Heart right ventricle (tissue), 16 donors: Measurements from ENCODE around the gene MALRD1. TPM values are rescaled to one million over a fixed set of nuclear protein-coding genes. Genes with fewer than 3 reads are reported as not detected.

ENCODE experiments used
- ATAC-seq, 8 donors: fragments of 200-7000 bp; cut with Tn5 transposase; one replicate each; pipeline ENCODE4 v1.9.1; 2020; ENCODE audit warnings: mild to moderate bottlenecking in 8 of 8, moderate library complexity in 8 of 8, moderate number of reproducible peaks in 1 of 8
- DNase-seq, 2 donors: peaks; one replicate each; pipeline ENCODE4 v3.0.0-alpha.2; 2020
- H3K27ac ChIP-seq, 10 donors: fragments of 200-600 bp; sonication (generic) in 2 of 10; one replicate each; pipeline versions ENCODE4 v1.5.0 to v1.8.0; 2020 to 2022; ENCODE audit warnings: mild to moderate bottlenecking in 3 of 10
- H3K27me3 ChIP-seq, 7 donors: fragments of 200-600 bp; one replicate each; pipeline ENCODE4 v1.8.0; 2021 to 2022; ENCODE audit warnings: mild to moderate bottlenecking in 2 of 7
- H3K36me3 ChIP-seq, 9 donors: fragments of 200-600 bp; sonication (generic) in 1 of 9; one replicate each; pipeline versions ENCODE4 v1.5.0 to v1.8.0; 2020 to 2022; ENCODE audit warnings: mild to moderate bottlenecking in 2 of 9
- H3K4me1 ChIP-seq, 9 donors: fragments of 200-600 bp; sonication (generic) in 1 of 9; one replicate each; pipeline versions ENCODE4 v1.5.0 to v1.8.0; 2020 to 2022; ENCODE audit warnings: mild to moderate bottlenecking in 4 of 9
- H3K4me3 ChIP-seq, 10 donors: fragments of 200-600 bp; sonication (generic) in 2 of 10; one replicate each; pipeline versions ENCODE4 v1.5.0 to v1.8.0; 2020 to 2022; ENCODE audit warnings: mild to moderate bottlenecking in 7 of 10, moderate library complexity in 2 of 10
- H3K9me3 ChIP-seq, 11 donors: fragments of 200-600 bp in 10 of 11; sonication (generic) in 2 of 11; one replicate each; pipeline versions ENCODE4 v1.5.0 to v1.8.0; 2013 to 2022; ENCODE audit warnings: mild to moderate bottlenecking in 2 of 11, control low read depth in 1 of 11, moderate library complexity in 1 of 11
- CTCF ChIP-seq, 9 donors: fragments of 200-600 bp; sonication (generic) in 2 of 9; IDR thresholded peaks; one replicate each; pipeline versions ENCODE4 v1.5.0 to v1.8.0; 2021 to 2022; ENCODE audit warnings: antibody characterized with exemption in 9 of 9, mild to moderate bottlenecking in 5 of 9, moderate library complexity in 1 of 9
- WGBS, 2 donors: extraction: QIAGEN DNeasy Blood & Tissue Kit; methylation state at CpG; one replicate each; pipeline ENCODE4 v1.1.7; 2013; ENCODE audit warnings: inconsistent platforms in 1 of 2; 5-methylcytosine and 5-hydroxymethylcytosine counted together
- intact Hi-C, 10 donors: fragments of 100-400 bp; cut with DNase I; formaldehyde crosslinking; loops; one replicate each; pipeline versions ENCODE4 v1.11.1 to v1.14.2; 2022
- polyA plus RNA-seq, 2 donors: library from polyadenylated mRNA; stranded (reverse); fragments of 200-250 nt; gene quantifications; one replicate each; pipeline ENCODE4 v1.2.3, GENCODE V29; 2013
- total RNA-seq, 10 donors: library from RNA; stranded (reverse); fragmentation: NEBNext Ultra II Directional in 3 of 10; extraction: Animal tissue kit (Norgen Biotek cat#: 25700) in 3 of 10; gene quantifications; one replicate each; pipeline versions ENCODE4 v1.2.1 to v1.2.4, GENCODE V29; 2021 to 2023
- donor health status: Arrhythmogenic right ventricular cardiomyopathy.
- donor health status: ischemic (EF 13 %, LVEDD 7.1; RV severe dilation, severe dysfunction).
- donor health status: healthy with polysubstance abuse.
- donor health status: DM: no; HTN: yes; CAD: no.
- donor health status: DM: no; HTN: no; CAD: no.
- donor health status: ischemic (EF 25% LVEDD 6.9; RV normal size, moderate dysfunction).
- donor health status: ischemic (EF 25% LVEDD 5.7; RV mildly dilated, moderate dysfunction).
- donor health status: healthy.
- donor health status: DM: yes; HTN: yes; CAD: no.
- donor health status: Ischemic cardiomyopathy.
- donor health status: ischemic (EF 35%, LVEDD 5.7; RV mildly dilated, moderate dysfunction).
- donor health status: nonischemic (EF 11% LVEDD 7.7; RV severe dilation, severe dysfunction).
- donor health status: DM: yes; HTN: yes; CAD: no.
- donor health status: PGD.
- donor health status: ischemic (EF 29% LVEDD 5.4; RV normal size, mild dysfunction).
- donor health status: nonischemic (EF 23%, LVEDD 6.1; RV moderate dilation, normal function).

Gene MALRD1
- total and polyA plus RNA-seq, 12 donors, result 0.10 to 2.2 (median 0.47) TPM

GRCh38 chr10:19316204-19316870, 267.7 kb downstream of the MALRD1 start:
- DNase-seq, result no peak
- TF ChIP-seq CTCF (IDR thresholded peaks at IDR 0.05), result no peak
- Histone ChIP-seq H3K4me3 (no peak overlapping the region), H3K4me1 (no peaks in the 10 kb centered on the region), H3K9me3 (no peaks in the 10 kb centered on the region), H3K27ac (no peak overlapping the region), H3K36me3 (no peaks in the 10 kb centered on the region), H3K27me3 (no peaks in the 10 kb centered on the region)
- intact Hi-C loops, result no loop called here
- ATAC-seq, result no peak
- 68 to 75% methylated on average over 3 of the region's 3 CpGs for WGBS, 2 donors

DNA sequence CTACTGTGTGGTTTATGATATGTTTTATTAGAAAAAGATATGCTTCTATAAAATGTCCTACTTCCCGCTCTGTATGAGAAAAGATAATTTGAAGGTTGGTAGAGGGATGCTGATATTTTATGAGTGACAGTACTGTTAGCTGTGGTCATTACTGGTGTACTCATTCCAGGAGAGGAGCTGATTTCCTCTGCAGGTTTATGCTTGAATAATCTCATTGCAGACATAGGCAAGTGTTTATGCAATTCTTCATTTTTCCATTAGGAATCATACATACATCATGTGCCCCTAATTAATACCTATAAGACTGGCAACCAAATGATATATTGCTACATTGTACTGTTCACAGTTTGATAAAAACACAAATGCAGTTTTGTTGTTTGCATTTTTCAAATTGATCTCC, 269.4 kb downstream of the MALRD1 start:
- Histone ChIP-seq H3K36me3 (no peaks in the 10 kb centered on the region), H3K4me3 (no peak overlapping the region), H3K27me3 (no peaks in the 10 kb centered on the region), H3K4me1 (no peaks in the 10 kb centered on the region), H3K9me3 (no peaks in the 10 kb centered on the region), H3K27ac (no peak overlapping the region)
- DNase-seq, result no peak
- 91 to 96% methylated on average over 1 of the region's 1 CpG for WGBS, 2 donors
- TF ChIP-seq CTCF (IDR thresholded peaks at IDR 0.05), result no peak
- no peak for ATAC-seq
- intact Hi-C loops, result no loop called here

DNA sequence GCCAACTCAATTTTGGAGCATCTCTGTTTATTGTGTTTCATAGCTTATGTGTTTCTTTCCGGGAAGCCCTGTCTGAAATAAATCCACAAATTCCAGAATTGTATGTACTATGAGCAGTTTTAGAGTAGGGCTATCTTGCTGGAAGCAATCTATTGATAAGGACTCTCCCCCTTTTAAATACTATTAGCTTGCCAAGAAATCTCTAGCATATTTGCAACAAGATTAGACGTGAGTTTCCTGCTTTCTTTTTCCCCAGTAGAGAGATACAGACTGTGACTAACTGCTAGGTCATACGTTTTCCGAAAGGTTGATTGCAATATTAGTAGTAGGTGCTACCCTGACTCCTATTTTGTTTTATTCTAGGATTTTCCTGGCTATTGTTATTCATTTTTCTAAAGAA, 277.0 kb downstream of the MALRD1 start:
- TF ChIP-seq CTCF (IDR thresholded peaks at IDR 0.05), result no peak
- WGBS, 2 donors, result 43 to 46% methylated on average over 4 of the region's 4 CpGs
- H3K9me3 ChIP-seq, result no peaks in the 10 kb centered on the region
- no peaks in the 10 kb centered on the region for H3K4me1 ChIP-seq
- no peaks in the 10 kb centered on the region for H3K36me3 ChIP-seq
- intact Hi-C loops, result no loop called here
- ATAC-seq (no peak), DNase-seq (no peak)
- H3K4me3 ChIP-seq, result no peak overlapping the region
- H3K27me3 ChIP-seq, result no peaks in the 10 kb centered on the region
- no peak overlapping the region for H3K27ac ChIP-seq

GRCh38 chr10:19328582-19328981, 280.0 kb downstream of the MALRD1 start:
- H3K27me3 ChIP-seq, result no peaks in the 10 kb centered on the region
- intact Hi-C loops, result no loop called here
- WGBS, 2 donors, result 89 to 97% methylated on average over 2 of the region's 2 CpGs
- no peak overlapping the region for H3K4me3 ChIP-seq
- ATAC-seq (no peak), DNase-seq (no peak)
- no peaks in the 10 kb centered on the region for H3K36me3 ChIP-seq
- no peaks in the 10 kb centered on the region for H3K9me3 ChIP-seq
- no peaks in the 10 kb centered on the region for H3K4me1 ChIP-seq
- H3K27ac ChIP-seq, result no peak overlapping the region
- TF ChIP-seq CTCF (IDR thresholded peaks at IDR 0.05), result no peak
